Inferior parietal cortex (tissue), 1 donor: ENCODE measurements around the gene GSDMA.
"Not testable (repeated sequence)": the region's sequence is repeated elsewhere in the genome, so short reads cannot be mapped to it uniquely, and the experiment has no call there.

ENCODE experiments used
- DNase-seq: peaks from one replicate; pipeline ENCODE4 v3.0.0-alpha.2; 2016; ENCODE audit errors: extremely low spot score

Gene GSDMA

DNA sequence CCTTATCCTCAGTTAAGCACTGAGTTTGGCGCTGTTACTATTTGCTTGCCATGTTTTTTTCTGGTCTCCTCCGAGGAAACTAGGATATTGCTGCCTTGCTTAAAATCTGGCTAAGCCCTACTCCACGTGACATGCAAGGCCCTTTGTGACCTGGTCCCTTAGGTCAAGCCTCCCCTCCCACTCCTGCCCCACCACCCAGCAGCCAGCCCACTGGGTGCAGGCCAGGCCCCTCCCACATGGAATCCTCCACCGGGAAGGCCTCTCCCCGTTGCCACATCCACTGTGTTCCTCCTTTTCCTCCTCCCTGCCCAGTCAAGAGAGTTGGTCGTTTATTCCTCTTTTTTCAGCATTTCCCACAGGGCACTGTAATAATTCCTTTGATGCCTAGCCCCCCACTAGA is 34.0 kb downstream of the GSDMA start:
- DNase-seq = no peak

- DNase-seq = no peak
These were observed 34.7 kb downstream of the GSDMA start for GRCh38 chr17:39997543-39997942.

DNA sequence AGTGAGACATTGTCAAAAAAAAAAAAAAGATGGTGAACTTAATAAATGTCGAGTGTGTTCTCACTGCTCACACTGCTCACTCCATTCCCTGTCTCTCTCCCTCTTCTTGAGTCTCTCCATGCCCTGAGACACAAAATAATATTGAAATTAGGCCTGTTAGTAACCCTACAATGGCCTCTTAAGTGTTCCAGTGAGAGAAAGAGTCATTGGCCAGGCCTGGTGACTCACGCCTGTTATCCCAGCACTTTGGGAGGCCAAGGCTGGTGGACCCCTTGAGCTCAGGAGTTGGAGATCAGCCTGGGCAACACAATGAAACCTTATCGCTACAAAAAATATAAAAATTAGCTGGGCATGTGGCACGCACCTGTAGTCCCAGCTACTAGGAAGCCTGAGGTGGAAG is 36.3 kb downstream of the GSDMA start:
- DNase-seq = no peak

DNA sequence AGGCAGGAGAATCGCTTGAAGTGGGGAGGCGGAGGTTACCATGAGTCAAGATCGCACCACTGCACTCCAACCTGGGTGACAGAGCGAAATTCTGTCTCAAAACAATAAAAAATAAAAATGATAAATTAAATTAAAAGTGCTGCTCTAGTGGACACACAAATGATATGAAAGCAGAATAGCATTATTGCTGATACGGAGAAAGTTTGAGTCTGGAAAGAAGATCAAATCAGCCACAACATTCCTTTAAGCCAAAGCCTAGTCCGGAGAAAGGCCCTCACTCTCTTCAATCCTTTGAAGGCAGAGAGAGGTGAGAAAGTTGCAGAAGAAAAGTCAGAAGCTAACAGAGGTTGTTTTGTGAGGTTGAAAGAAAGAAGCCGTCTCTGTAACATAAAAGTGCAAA is 37.4 kb downstream of the GSDMA start:
- DNase-seq = no peak

GRCh38 chr17:40001335-40001734 is 38.5 kb downstream of the GSDMA start:
- DNase-seq = not testable (repeated sequence)

- no peak for DNase-seq
These were observed 41.3 kb downstream of the GSDMA start for GRCh38 chr17:40004072-40004471.

GRCh38 chr17:40004712-40005111 is 41.9 kb downstream of the GSDMA start:
- DNase-seq = no peak

GRCh38 chr17:40005520-40005919 is 42.7 kb downstream of the GSDMA start:
- DNase-seq = no peak

DNA sequence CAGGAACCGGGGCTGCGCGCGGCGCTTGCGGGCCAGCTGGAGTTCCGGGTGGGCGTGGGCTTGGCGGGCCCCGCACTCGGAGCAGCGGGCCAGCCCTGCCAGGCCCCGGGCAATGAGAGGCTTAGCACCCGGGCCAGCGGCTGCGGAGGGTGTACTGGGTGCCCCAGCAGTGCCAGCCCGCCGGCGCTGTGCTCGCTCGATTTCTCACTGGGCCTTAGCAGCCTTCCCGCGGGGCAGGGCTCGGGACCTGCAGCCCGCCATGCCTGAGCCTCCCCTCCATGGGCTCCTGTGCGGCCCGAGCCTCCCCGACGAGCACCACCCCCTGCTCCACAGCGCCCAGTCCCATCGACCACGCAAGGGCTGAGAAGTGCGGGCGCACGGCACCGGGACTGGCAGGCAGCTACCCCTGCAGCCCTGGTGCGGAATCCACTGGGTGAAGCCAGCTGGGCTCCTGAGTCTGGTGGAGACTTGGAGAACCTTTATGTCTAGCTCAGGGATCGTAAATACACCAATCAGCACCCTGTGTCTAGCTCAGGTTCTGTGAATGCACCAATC is 48.2 kb downstream of the GSDMA start:
- DNase-seq = not testable (repeated sequence)

GRCh38 chr17:40012017-40012647 is 49.3 kb downstream of the GSDMA start:
- DNase-seq = not testable (repeated sequence)

DNA sequence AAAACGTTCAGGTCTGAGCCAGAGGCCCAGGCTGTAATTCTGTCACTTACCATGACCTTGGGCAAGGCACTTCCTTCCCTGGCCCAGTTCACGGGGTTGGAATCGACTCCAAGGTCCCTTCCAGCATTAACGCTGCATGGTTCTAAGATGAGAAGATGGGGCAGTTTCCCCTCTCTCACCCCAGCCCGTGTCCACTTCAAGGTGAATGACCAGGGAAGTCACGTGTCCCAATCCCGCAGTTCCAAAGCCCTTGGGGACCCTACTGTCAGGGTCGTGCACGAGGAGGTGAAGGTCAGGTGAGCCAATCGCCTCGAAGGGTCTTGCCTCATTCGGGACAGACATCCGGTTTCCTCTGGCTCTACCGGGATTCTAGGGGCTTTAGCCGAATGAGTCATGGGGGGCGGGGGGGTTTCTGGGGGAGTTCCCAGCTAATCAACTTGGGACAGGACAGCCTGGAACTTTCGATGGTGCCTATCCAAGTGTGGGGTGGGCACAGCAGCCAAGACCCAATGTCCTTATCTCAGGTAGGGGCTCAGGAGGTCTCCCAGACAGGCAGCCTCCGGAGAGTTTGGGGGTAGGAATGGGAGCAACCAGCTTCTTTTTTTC is 51.7 kb downstream of the GSDMA start:
- no peak for DNase-seq

- no peak for DNase-seq
These were observed 52.5 kb downstream of the GSDMA start, which contains the start of gene CSF3 for GRCh38 chr17:40015005-40015997. TSS of gene CSF3 (plus strand) at chr17:40015440. CDS start at chr17:40015475, 35 bp downstream.

GRCh38 chr17:40015998-40016985 is 53.5 kb downstream of the GSDMA start:
- no peak for DNase-seq

GRCh38 chr17:40017422-40018080 is 54.7 kb downstream of the GSDMA start:
- no peak for DNase-seq

GRCh38 chr17:40018211-40019121 is 55.7 kb downstream of the GSDMA start:
- no peak for DNase-seq

DNA sequence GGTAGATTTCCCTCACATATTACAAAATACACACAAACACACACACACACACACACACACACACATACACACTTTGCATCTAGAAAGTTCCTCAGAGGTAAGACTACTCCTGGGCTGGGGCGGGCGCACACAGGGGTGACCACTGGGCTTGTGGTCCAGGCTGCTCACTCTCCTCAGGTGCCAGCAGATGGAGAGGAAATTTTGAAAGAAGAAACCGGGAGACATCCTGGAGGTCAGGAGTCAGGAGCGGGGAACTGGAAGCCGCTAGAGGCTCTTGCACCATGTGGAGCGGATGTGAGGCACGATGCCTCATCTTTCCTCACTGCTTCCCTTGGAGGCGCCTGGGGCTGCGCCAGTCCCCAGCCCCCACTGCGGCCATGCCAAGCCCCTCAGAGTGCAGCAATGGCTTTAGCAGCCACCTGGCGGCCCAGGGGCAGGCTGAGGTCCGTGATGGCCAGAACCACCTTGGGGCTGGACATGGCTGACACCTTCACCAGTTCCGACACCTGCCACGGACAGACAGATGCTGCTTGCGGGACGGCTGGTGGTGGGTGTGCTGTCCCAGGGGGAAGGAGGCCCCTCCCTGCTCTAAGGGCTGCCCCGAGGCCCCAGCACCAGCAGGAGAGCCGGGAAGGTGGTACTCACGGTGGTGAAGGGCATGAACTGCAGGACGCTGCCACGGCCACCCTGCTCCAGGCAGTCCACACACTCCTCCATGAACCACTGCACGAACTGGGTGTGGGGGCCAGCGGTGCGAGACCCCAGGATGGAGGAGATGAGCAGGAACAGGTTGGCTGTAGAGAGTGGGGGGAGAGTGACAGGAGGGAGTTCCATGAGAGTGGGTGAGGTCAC is 56.6 kb downstream of the GSDMA start:
- no peak for DNase-seq

DNA sequence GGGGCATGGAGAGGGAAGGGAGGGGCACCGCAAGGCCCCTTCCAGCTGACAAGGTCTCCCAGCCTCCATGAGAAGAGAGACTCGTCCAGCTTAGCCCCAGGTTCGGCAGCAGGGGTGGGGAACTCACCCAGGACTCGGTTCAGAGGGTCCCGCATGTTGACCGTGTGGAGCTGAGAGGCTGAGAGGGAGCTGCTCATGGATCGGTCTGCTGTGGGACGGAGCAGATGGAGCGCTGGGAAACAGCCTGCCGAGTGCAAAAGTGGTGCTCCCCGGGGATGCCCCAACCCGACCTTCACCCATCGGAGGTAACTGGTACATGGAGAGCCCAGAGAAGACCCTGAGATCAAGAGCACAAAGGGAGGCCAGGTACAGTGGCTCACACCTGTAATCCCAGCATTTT is 57.3 kb downstream of the GSDMA start:
- DNase-seq = no peak

- no peak for DNase-seq
These were observed 58.7 kb downstream of the GSDMA start for GRCh38 chr17:40021451-40021971.
